Neuronal stem cell (in vitro differentiated cells): Measurements from ENCODE around the gene CDC42BPA.

Experiments
- DNase-seq: peaks from one replicate; pipeline ENCODE4 v3.0.0-alpha.2; 2013; ENCODE audit warnings: low spot score
- H2AFZ ChIP-seq: one replicate; pipeline ENCODE4 v1.6.1; 2013; ENCODE audit warnings: mild to moderate bottlenecking, low read length, inconsistent platforms
- H2AK5ac ChIP-seq: 2 replicates; pipeline ENCODE4 v1.6.1; 2013; ENCODE audit warnings: low read depth, mild to moderate bottlenecking, inconsistent platforms, low read length, moderate library complexity, mixed read lengths
- H2BK120ac ChIP-seq: 2 replicates; pipeline ENCODE4 v1.6.1; 2013; ENCODE audit warnings: low read depth, mild to moderate bottlenecking, inconsistent platforms, low read length, moderate library complexity, mixed read lengths
- H2BK12ac ChIP-seq: one replicate; pipeline ENCODE4 v1.6.1; 2013; ENCODE audit warnings: low read length, inconsistent platforms
- H2BK15ac ChIP-seq: 2 replicates; pipeline ENCODE4 v1.6.1; 2013; ENCODE audit warnings: mild to moderate bottlenecking, low read length, inconsistent platforms, mixed read lengths
- H2BK5ac ChIP-seq: one replicate; pipeline ENCODE4 v1.6.1; 2013; ENCODE audit warnings: inconsistent platforms, mild to moderate bottlenecking, low read length, moderate library complexity
- H3K14ac ChIP-seq: one replicate; pipeline ENCODE4 v1.6.1; 2013; ENCODE audit warnings: low read length, inconsistent platforms
- H3K18ac ChIP-seq: 2 replicates; pipeline ENCODE4 v1.6.1; 2013; ENCODE audit warnings: low read length, inconsistent platforms
- H3K23ac ChIP-seq: 2 replicates; pipeline ENCODE4 v1.6.1; 2013; ENCODE audit warnings: low read depth, mild to moderate bottlenecking, mixed read lengths, low read length, inconsistent platforms; ENCODE audit not compliant: poor library complexity
- H3K27ac ChIP-seq: replicated peaks from 3 replicates; pipeline ENCODE4 v1.5.1; 2013; ENCODE audit warnings: low read length, inconsistent platforms
- H3K27me3 ChIP-seq, 3 experiments: 2 replicates each; pipeline ENCODE4 v1.6.1; 2013; ENCODE audit warnings: low read length in 3 of 3, mild to moderate bottlenecking in 2 of 3, inconsistent platforms in 1 of 3, low read depth in 1 of 3, mixed read lengths in 1 of 3, moderate library complexity in 1 of 3; ENCODE audit not compliant: control insufficient read depth in 3 of 3, insufficient read depth in 3 of 3
- H3K36me3 ChIP-seq, 2 donors: replicated peaks in 1 of 2; 2 replicates each; pipeline ENCODE4 v1.6.1; 2013; ENCODE audit warnings: low read length in 2 of 2; ENCODE audit not compliant: control insufficient read depth in 2 of 2, insufficient read depth in 2 of 2
- H3K4ac ChIP-seq: 2 replicates; pipeline ENCODE4 v1.6.1; 2013; ENCODE audit warnings: inconsistent platforms, mild to moderate bottlenecking, low read length, moderate library complexity
- H3K4me1 ChIP-seq, 2 donors: 1 replicate in 1 of 2; 2 replicates in 1 of 2; pipeline ENCODE4 v1.6.1; 2013; ENCODE audit warnings: low read length in 2 of 2, low read depth in 1 of 2; ENCODE audit not compliant: control insufficient read depth in 2 of 2, insufficient read depth in 1 of 2
- H3K4me2 ChIP-seq: one replicate; pipeline ENCODE4 v1.6.1; 2013; ENCODE audit warnings: mild to moderate bottlenecking, low read length, inconsistent platforms; ENCODE audit not compliant: insufficient read depth, poor library complexity, severe bottlenecking
- H3K4me3 ChIP-seq, 2 donors: 2 replicates each; pipeline ENCODE4 v1.5.1; 2013; ENCODE audit warnings: low read length in 2 of 2, mild to moderate bottlenecking in 2 of 2, inconsistent platforms in 1 of 2, moderate library complexity in 1 of 2
- H3K79me1 ChIP-seq: one replicate; pipeline ENCODE4 v1.6.1; 2013; ENCODE audit warnings: low read depth, mild to moderate bottlenecking, inconsistent platforms, low read length, moderate library complexity
- H3K9ac ChIP-seq: one replicate; pipeline ENCODE4 v1.6.1; 2013; ENCODE audit warnings: mild to moderate bottlenecking, low read depth, low read length, inconsistent platforms; ENCODE audit not compliant: poor library complexity
- H3K9me3 ChIP-seq, 2 donors: replicated peaks in 1 of 2; 2 replicates each; pipeline versions ENCODE3 to v1.6.1; 2013; ENCODE audit warnings: low read length in 2 of 2, mild to moderate bottlenecking in 2 of 2, inconsistent platforms in 1 of 2, low read depth in 1 of 2, mixed read lengths in 1 of 2, moderate library complexity in 1 of 2; ENCODE audit not compliant: control insufficient read depth in 2 of 2, insufficient read depth in 1 of 2
- H4K8ac ChIP-seq: one replicate; pipeline ENCODE4 v1.6.1; 2013; ENCODE audit warnings: low read depth, mild to moderate bottlenecking, inconsistent platforms, low read length, moderate library complexity
- H4K91ac ChIP-seq: one replicate; pipeline ENCODE4 v1.6.1; 2013; ENCODE audit warnings: low read length, low read depth, mild to moderate bottlenecking, inconsistent platforms; ENCODE audit not compliant: poor library complexity
- WGBS, 2 donors: extraction: QIAGEN DNeasy Blood & Tissue Kit; methylation state at CpG; one replicate each; pipeline ENCODE4 v1.1.7; 2013; ENCODE audit warnings: missing lambda C conversion rate in 2 of 2, mixed read lengths in 1 of 2; ENCODE audit not compliant: insufficient read length in 2 of 2, insufficient replicate concordance in 1 of 2; ENCODE audit errors: extremely low coverage in 2 of 2; 5-methylcytosine and 5-hydroxymethylcytosine counted together

CDC42BPA gene

GRCh38 chr1:227125929-227126545 lies 192.3 kb downstream of the CDC42BPA start:
- H2BK15ac ChIP-seq: no peak overlapping the region
- no peak overlapping the region for H3K27ac ChIP-seq
- whole genome bisulfite sequencing, 2 donors: no CpG with 5 or more reads among the region's 3 CpGs
- H3K9ac ChIP-seq: no peak overlapping the region
- no peak overlapping the region for H3K4ac ChIP-seq
- no peak overlapping the region for H2AK5ac ChIP-seq
- no peaks in the 10 kb centered on the region for H3K79me1 ChIP-seq
- H3K4me1 ChIP-seq: peaks cover 0 to 4% of the 10 kb centered on the region in 2 donors
- H2AFZ ChIP-seq: no peak overlapping the region
- H3K23ac ChIP-seq: no peak overlapping the region
- H3K4me2 ChIP-seq: no peak overlapping the region
- peaks cover 2 to 20% of the 10 kb centered on the region in 2 donors for H3K36me3 ChIP-seq
- no peak for DNase-seq
- no peaks in the 10 kb centered on the region for H3K27me3 ChIP-seq
- no peak overlapping the region for H4K8ac ChIP-seq
- H3K14ac ChIP-seq: no peak overlapping the region
- H2BK12ac ChIP-seq: no peak overlapping the region
- no peaks in the 10 kb centered on the region for H3K9me3 ChIP-seq
- H3K4me3 ChIP-seq: no peak overlapping the region
- no peak overlapping the region for H3K18ac ChIP-seq
- H4K91ac ChIP-seq: no peak overlapping the region
- no peak overlapping the region for H2BK120ac ChIP-seq
- H2BK5ac ChIP-seq: no peak overlapping the region

- Histone ChIP-seq H3K18ac (no peak overlapping the region), H2BK5ac (no peak overlapping the region), H3K4me1 (peaks cover 0 to 6% of the 10 kb centered on the region in 2 donors), H3K23ac (no peak overlapping the region), H3K9ac (no peak overlapping the region), H3K4me3 (no peak overlapping the region), H2AK5ac (no peak overlapping the region), H2BK120ac (no peak overlapping the region), H3K36me3 (peaks cover 2 to 20% of the 10 kb centered on the region in 2 donors), H4K8ac (no peak overlapping the region), H3K4me2 (no peak overlapping the region), H2BK12ac (no peak overlapping the region), H3K9me3 (no peaks in the 10 kb centered on the region), H2BK15ac (no peak overlapping the region), H3K27me3 (no peaks in the 10 kb centered on the region), H3K79me1 (no peaks in the 10 kb centered on the region), H3K27ac (no peak overlapping the region), H3K14ac (no peak overlapping the region), H4K91ac (no peak overlapping the region), H2AFZ (no peak overlapping the region), H3K4ac (no peak overlapping the region)
- DNase-seq: no peak
- WGBS, 2 donors: no CpG with 5 or more reads among the region's 1 CpG
Measured at GRCh38 chr1:227124473-227124872, 193.8 kb downstream of the CDC42BPA start.

GRCh38 chr1:227120826-227121225 lies 197.5 kb downstream of the CDC42BPA start:
- no peak overlapping the region for H2AK5ac ChIP-seq
- no peak overlapping the region for H3K27ac ChIP-seq
- H4K91ac ChIP-seq: no peak overlapping the region
- no peak overlapping the region for H3K14ac ChIP-seq
- H2BK15ac ChIP-seq: no peak overlapping the region
- no CpG with 5 or more reads among the region's 9 CpGs for WGBS, 2 donors
- H3K9ac ChIP-seq: no peak overlapping the region
- no peak for DNase-seq
- no peaks in the 10 kb centered on the region for H3K27me3 ChIP-seq
- no peak overlapping the region for H3K4me2 ChIP-seq
- no peak overlapping the region for H2BK120ac ChIP-seq
- no peaks in the 10 kb centered on the region for H3K79me1 ChIP-seq
- no peak overlapping the region for H3K23ac ChIP-seq
- no peak overlapping the region for H2BK5ac ChIP-seq
- H3K4ac ChIP-seq: no peak overlapping the region
- H3K18ac ChIP-seq: no peak overlapping the region
- no peak overlapping the region for H4K8ac ChIP-seq
- H3K9me3 ChIP-seq: no peaks in the 10 kb centered on the region
- no peak overlapping the region for H2BK12ac ChIP-seq
- H3K4me3 ChIP-seq: no peak overlapping the region
- H2AFZ ChIP-seq: no peak overlapping the region
- H3K36me3 ChIP-seq: peaks cover 0 to 9% of the 10 kb centered on the region in 2 donors
- peaks cover 0 to 2% of the 10 kb centered on the region in 2 donors for H3K4me1 ChIP-seq

GRCh38 chr1:227112538-227112937 lies 205.8 kb downstream of the CDC42BPA start:
- Histone ChIP-seq H3K4me3 (no peak overlapping the region), H4K91ac (no peak overlapping the region), H3K18ac (no peak overlapping the region), H3K4ac (no peak overlapping the region), H4K8ac (no peak overlapping the region), H3K4me1 (no peaks in the 10 kb centered on the region), H3K27ac (no peak overlapping the region), H2BK5ac (no peak overlapping the region), H2AK5ac (no peak overlapping the region), H3K23ac (no peak overlapping the region), H3K4me2 (no peak overlapping the region), H2BK12ac (no peak overlapping the region), H2BK120ac (no peak overlapping the region), H3K9ac (no peak overlapping the region), H3K79me1 (no peaks in the 10 kb centered on the region), H2BK15ac (no peak overlapping the region), H3K9me3 (no peaks in the 10 kb centered on the region), H3K14ac (no peak overlapping the region), H3K27me3 (no peaks in the 10 kb centered on the region), H3K36me3 (peaks cover 0 to 22% of the 10 kb centered on the region in 2 donors), H2AFZ (no peak overlapping the region)
- no CpG with 5 or more reads among the region's 6 CpGs for WGBS, 2 donors
- DNase-seq: no peak
